NOMO-1 (cell line): ENCODE results near the gene KMT2C.
"Not testable (repeated sequence)": the region's sequence is repeated elsewhere in the genome, so short reads cannot be mapped to it uniquely, and the experiment has no call there.

Experiments
- DNase-seq, 2 experiments: peaks; one replicate each; lab custom pipeline; 2025; ENCODE audit not compliant: unreplicated experiment in 2 of 2; lab: John Stamatoyannopoulos, UW

Gene KMT2C

GRCh38 chr7:152435384-152436110 lies at the start of gene KMT2C:
Gene KMT2C (minus strand): TSS chr7:152436003. CDS start chr7:152435786, 217 bp downstream.
- no peak for DNase-seq

- no peak for DNase-seq
Observed at GRCh38 chr7:152481082-152481481, 45.3 kb upstream of the KMT2C start.

- no peak for DNase-seq
Observed at GRCh38 chr7:152480664-152481063, 44.9 kb upstream of the KMT2C start.

- no peak for DNase-seq
Observed at GRCh38 chr7:152479595-152479994, 43.8 kb upstream of the KMT2C start.

- no peak for DNase-seq
Observed at GRCh38 chr7:152478140-152478539, 42.3 kb upstream of the KMT2C start.

GRCh38 chr7:152477079-152477478 lies 41.3 kb upstream of the KMT2C start:
- DNase-seq = no peak

GRCh38 chr7:152476551-152476950 lies 40.7 kb upstream of the KMT2C start:
- DNase-seq = no peak

GRCh38 chr7:152471023-152471620 lies 35.3 kb upstream of the KMT2C start:
- not testable (repeated sequence) for DNase-seq

GRCh38 chr7:152470251-152471022 lies 34.6 kb upstream of the KMT2C start:
- DNase-seq = not testable (repeated sequence)

GRCh38 chr7:152469576-152469975 lies 33.8 kb upstream of the KMT2C start:
- DNase-seq = not testable (repeated sequence)

GRCh38 chr7:152467225-152467624 lies 31.4 kb upstream of the KMT2C start:
- no peak for DNase-seq

- DNase-seq = no peak
Observed at GRCh38 chr7:152465119-152465387, 29.2 kb upstream of the KMT2C start.

GRCh38 chr7:152464312-152465118 lies 28.7 kb upstream of the KMT2C start:
- DNase-seq = peak; percentile 13 to 39

- peak; percentile 83 to 92 for DNase-seq
Observed at GRCh38 chr7:152463709-152464311, 28.0 kb upstream of the KMT2C start.

- DNase-seq = no peak
Observed at GRCh38 chr7:152462995-152463708, 27.3 kb upstream of the KMT2C start.

- peak; percentile 74 to 82 for DNase-seq
Observed at GRCh38 chr7:152459724-152460251, 24.0 kb upstream of the KMT2C start.

- DNase-seq = peak in 1 of 2 experiments; percentile 1
Observed at GRCh38 chr7:152451356-152451755, 15.6 kb upstream of the KMT2C start.

- DNase-seq = not testable (repeated sequence)
Observed at GRCh38 chr7:152445386-152446008, 9.7 kb upstream of the KMT2C start.

GRCh38 chr7:152443586-152443985 lies 7.8 kb upstream of the KMT2C start:
- DNase-seq = no peak
